ENCODE results near the gene NRXN3. TPM values are rescaled to one million over a fixed set of nuclear protein-coding genes. Genes with fewer than 3 reads are reported as not detected.

Gene NRXN3
- total RNA-seq, 1 donor from 2014 or later: 19.8 TPM

- H3K4me3 Mint-ChIP-seq: no peak overlapping the region
Observed at GRCh38 chr14:79614448-79614847, 1444.3 kb downstream of the NRXN3 start.

GRCh38 chr14:79627058-79627457 is 1456.9 kb downstream of the NRXN3 start:
- TF ChIP-seq CTCF (conservative IDR thresholded peaks at IDR 0.05): no peak
- H3K27me3 Mint-ChIP-seq: no peaks in the 10 kb centered on the region
- DNase-seq (ENCODE audit: extremely low spot score, unreplicated experiment): no peak
- peaks cover 2% of the 10 kb centered on the region for H3K36me3 Mint-ChIP-seq
- peaks cover 9% of the 10 kb centered on the region for H3K4me1 Mint-ChIP-seq (ENCODE audit: unreplicated experiment)
- no peak overlapping the region for H3K27ac Mint-ChIP-seq
- no peak overlapping the region for H3K4me3 Mint-ChIP-seq
- peaks cover 3% of the 10 kb centered on the region for H3K9me3 Mint-ChIP-seq

More at GRCh38 chr14:79614448-79614847, 1444.3 kb downstream of the NRXN3 start:
- Mint-ChIP-seq H3K9me3 (peaks cover 4% of the 10 kb centered on the region), H3K27me3 (no peaks in the 10 kb centered on the region), H3K4me1 (ENCODE audit: unreplicated experiment) (no peaks in the 10 kb centered on the region), H3K27ac (no peak overlapping the region), H3K36me3 (no peaks in the 10 kb centered on the region)
- TF ChIP-seq CTCF (conservative IDR thresholded peaks at IDR 0.05): no peak
- DNase-seq (ENCODE audit: extremely low spot score, unreplicated experiment): no peak

- H3K36me3 Mint-ChIP-seq: peaks cover 6% of the 10 kb centered on the region
- no peak for TF ChIP-seq CTCF (conservative IDR thresholded peaks at IDR 0.05)
- H3K4me3 Mint-ChIP-seq: peak overlapping the region; percentile 6
- no peak for DNase-seq (ENCODE audit: extremely low spot score, unreplicated experiment)
- no peaks in the 10 kb centered on the region for H3K27me3 Mint-ChIP-seq
- H3K27ac Mint-ChIP-seq: no peak overlapping the region
- peaks cover 9% of the 10 kb centered on the region for H3K4me1 Mint-ChIP-seq (ENCODE audit: unreplicated experiment)
- peaks cover 6% of the 10 kb centered on the region for H3K9me3 Mint-ChIP-seq
Observed at GRCh38 chr14:79629411-79630287, 1459.5 kb downstream of the NRXN3 start.

GRCh38 chr14:79630288-79630960 is 1460.3 kb downstream of the NRXN3 start:
- Mint-ChIP-seq H3K4me1 (ENCODE audit: unreplicated experiment) (peaks cover 9% of the 10 kb centered on the region), H3K4me3 (no peak overlapping the region), H3K9me3 (peaks cover 6% of the 10 kb centered on the region), H3K27me3 (no peaks in the 10 kb centered on the region), H3K27ac (no peak overlapping the region), H3K36me3 (peaks cover 6% of the 10 kb centered on the region)
- DNase-seq (ENCODE audit: extremely low spot score, unreplicated experiment): no peak
- TF ChIP-seq CTCF (conservative IDR thresholded peaks at IDR 0.05): no peak

- no peak for DNase-seq (ENCODE audit: extremely low spot score, unreplicated experiment)
- no peak overlapping the region for H3K27ac Mint-ChIP-seq
- H3K4me3 Mint-ChIP-seq: no peak overlapping the region
- peaks cover 6% of the 10 kb centered on the region for H3K36me3 Mint-ChIP-seq
- H3K4me1 Mint-ChIP-seq (ENCODE audit: unreplicated experiment): peaks cover 9% of the 10 kb centered on the region
- H3K27me3 Mint-ChIP-seq: no peaks in the 10 kb centered on the region
- H3K9me3 Mint-ChIP-seq: peaks cover 6% of the 10 kb centered on the region
- TF ChIP-seq CTCF (conservative IDR thresholded peaks at IDR 0.05): no peak
Observed at GRCh38 chr14:79631276-79631675, 1461.1 kb downstream of the NRXN3 start.
